K562 (cell line): ENCODE data around the gene ABCB6. TPM values are rescaled to one million over a fixed set of nuclear protein-coding genes. Genes with fewer than 3 reads are reported as not detected.

Source experiments
- ATAC-seq: fragments of 200-7000 bp; cut with Tn5 transposase; 3 replicates; pipeline ENCODE4 v1.9.1; 2020; ENCODE audit warnings: moderate library complexity
- BruUV-seq: library from RNA; stranded (reverse); fragments of 400-500 nt; replicated peaks from 2 replicates; lab custom pipeline; 2021; lab: Mats Ljungman, UMichigan
- CTCF ChIA-PET: fragments of 300-600 bp; formaldehyde crosslinking; extraction: SDS; loops from one replicate; lab custom pipeline; 2021; ENCODE audit warnings: low intra/inter-chr PET ratio; lab: Yijun Ruan, JAX
- POLR2A ChIA-PET: fragments of 300-600, 350-650 bp; sonication (Branson Sonifier 250); formaldehyde crosslinking; extraction: SDS; loops from one replicate; lab custom pipeline; 2021; ENCODE audit warnings: antibody characterized with exemption, inconsistent platforms; lab: Yijun Ruan, JAX
- DNase-seq, 4 experiments: peaks; one replicate each; pipeline versions ENCODE4 v3.0.0 to v3.0.0-alpha.2; 2011 to 2018; ENCODE audit warnings: low spot score in 3 of 4, mixed read lengths in 3 of 4; ENCODE audit errors: extremely low read depth in 1 of 4
- FAIRE-seq: peaks from 2 replicates; lab custom pipeline; 2011; peaks lifted over from hg19 to GRCh38; lab: Jason Lieb, UNC
- H2AFZ ChIP-seq: 2 replicates; pipeline ENCODE4 v1.6.0; 2011; ENCODE audit warnings: low read depth, low read length, control low read depth, inconsistent platforms
- H3K27ac ChIP-seq: fragments of 200-600 bp; 3 replicates; pipeline ENCODE4 v1.8.0; 2011; ENCODE audit warnings: low read depth, mild to moderate bottlenecking, control low read depth, inconsistent platforms, low read length, moderate library complexity, mixed read lengths; ENCODE audit errors: extremely low read depth
- H3K27me3 ChIP-seq, 2 experiments: fragments of 300-600 bp in 1 of 2; 2 replicates in 1 of 2; 3 replicates in 1 of 2; pipeline versions ENCODE4 v1.6.0 to v1.8.0; 2011; ENCODE audit warnings: inconsistent platforms in 2 of 2, low read length in 2 of 2, mild to moderate bottlenecking in 1 of 2, mixed read lengths in 1 of 2, moderate library complexity in 1 of 2; ENCODE audit not compliant: control insufficient read depth in 2 of 2, insufficient read depth in 2 of 2
- H3K36me3 ChIP-seq: fragments of 300-600 bp; 3 replicates; pipeline ENCODE4 v1.8.0; 2011; ENCODE audit warnings: mild to moderate bottlenecking, low read length, inconsistent platforms; ENCODE audit not compliant: control insufficient read depth, insufficient read depth
- H3K4me1 ChIP-seq, 2 experiments: fragments of 200-600 bp in 1 of 2; replicated peaks in 1 of 2; 2 replicates in 1 of 2; 3 replicates in 1 of 2; pipeline versions ENCODE4 v1.5.1 to v1.8.0; 2011; ENCODE audit warnings: inconsistent platforms in 2 of 2, low read length in 2 of 2, mild to moderate bottlenecking in 1 of 2, mixed read lengths in 1 of 2, moderate library complexity in 1 of 2; ENCODE audit not compliant: control insufficient read depth in 2 of 2, insufficient read depth in 2 of 2
- H3K4me2 ChIP-seq: 2 replicates; pipeline ENCODE4 v1.6.1; 2011; ENCODE audit warnings: low read length, control low read depth, inconsistent platforms, mixed read lengths; ENCODE audit not compliant: insufficient read depth
- H3K4me3 ChIP-seq: fragments of 200-600 bp; sonication (generic), shearing (Covaris generic); 2 replicates; pipeline ENCODE4 v1.5.1; 2016; ENCODE audit warnings: control low read depth, inconsistent platforms
- H3K79me2 ChIP-seq: fragments of 200-600 bp; 3 replicates; pipeline ENCODE4 v1.8.0; 2011; ENCODE audit warnings: low read length, inconsistent platforms; ENCODE audit not compliant: control insufficient read depth, insufficient read depth
- H3K9ac ChIP-seq, 2 experiments: 2 replicates each; pipeline versions ENCODE4 v1.6.0 to v1.6.1; 2011; ENCODE audit warnings: low read depth in 2 of 2, low read length in 2 of 2, control low read depth in 1 of 2, inconsistent platforms in 1 of 2, mild to moderate bottlenecking in 1 of 2, mixed read lengths in 1 of 2; ENCODE audit not compliant: insufficient read depth in 1 of 2
- H3K9me1 ChIP-seq: one replicate; pipeline ENCODE4 v1.6.0; 2011; ENCODE audit warnings: inconsistent platforms, mild to moderate bottlenecking, low read length, moderate library complexity; ENCODE audit not compliant: control insufficient read depth, insufficient read depth
- H3K9me3 ChIP-seq: replicated peaks from 2 replicates; pipeline ENCODE4 v1.5.1; 2011; ENCODE audit warnings: low read depth, low read length, inconsistent platforms; ENCODE audit not compliant: control insufficient read depth, insufficient read depth
- H4K20me1 ChIP-seq: replicated peaks from 2 replicates; pipeline ENCODE4 v1.6.1; 2011; ENCODE audit warnings: low read length, inconsistent platforms, mixed read lengths; ENCODE audit not compliant: control insufficient read depth, insufficient read depth
- MTA3 ChIP-seq: fragments of 450-650 bp; formaldehyde crosslinking; IDR thresholded peaks from 2 replicates; pipeline ENCODE4 v1.6.1; 2017; ENCODE audit warnings: mild to moderate bottlenecking, borderline replicate concordance
- SPI1 ChIP-seq: IDR thresholded peaks from 2 replicates; pipeline ENCODE4 v1.6.1; 2011; ENCODE audit warnings: low read depth, low read length, control low read depth, borderline replicate concordance
- YBX1 ChIP-seq: fragments of 450-650 bp; IDR thresholded peaks from 2 replicates; pipeline ENCODE4 v1.7.1; 2016; ENCODE audit warnings: mild to moderate bottlenecking
- ZFPM2 ChIP-seq: fragments of 250-450 bp; sonication (Bioruptor Pico); IDR thresholded peaks from 2 replicates; pipeline ENCODE4 v1.5.1; 2022; ENCODE audit warnings: mild to moderate bottlenecking
- WGBS: fragments of 100-300 bp; shearing (Covaris generic); methylation state at CpG from one replicate; pipeline ENCODE4 v1.1.6; 2016; ENCODE audit warnings: low coverage, mixed read lengths; ENCODE audit not compliant: insufficient coverage; ENCODE audit errors: missing lambda C conversion rate; 5-methylcytosine and 5-hydroxymethylcytosine counted together
- in situ Hi-C: fragments of 300-500 bp; cut with MboI; formaldehyde crosslinking; loops from 4 replicates; pipeline ENCODE4 v1.15.0; 2018; ENCODE audit warnings: inconsistent platforms, mixed read lengths
- intact Hi-C: fragments of 100-400 bp; cut with micrococcal nuclease; formaldehyde crosslinking; loops from 2 replicates; pipeline ENCODE4 v1.14.2; 2022
- polyA plus RNA-seq, 8 experiments: library from polyadenylated mRNA; depleted of rRNA in 4 of 8; stranded (reverse) in 5 of 8; unstranded in 3 of 8; fragments of >200 nt; fragmentation: Nextera tagmentation in 2 of 8; fragmentation: Illumina TruSeq in 1 of 8; extraction: Ambion mirVana in 2 of 8; extraction: Trizol in 1 of 8; gene quantifications; 2 replicates each; pipeline versions ENCODE4 v1.2.1 to v1.2.3, GENCODE V29; 2011 to 2014; ENCODE audit warnings: inconsistent platforms in 1 of 8, missing spikeins in 1 of 8
- total RNA-seq, 7 experiments: library from RNA; depleted of rRNA in 6 of 7; stranded (reverse); fragments of >200 nt in 6 of 7; fragmentation: Illumina TruSeq in 2 of 7; extraction: Trizol in 2 of 7; gene quantifications; 2 replicates each; pipeline versions ENCODE4 v1.2.1 to v1.2.3, GENCODE V29; 2011 to 2021; ENCODE audit warnings: low replicate concordance in 1 of 7
- TF ChIP-seq, protein P1 (sequence below): sonication (generic); formaldehyde crosslinking; IDR thresholded peaks from 2 replicates; pipeline ENCODE4 v1.8.1; 2023; ENCODE audit warnings: mild to moderate bottlenecking, missing genetic modification reagents

The ABCB6 gene
- total and polyA plus RNA-seq, 9 of the 15 experiments (the other 6 are each of a cell fraction or from before 2014, with no cell fraction given): 3.7 to 29.8 (median 16.8) TPM

GRCh38 chr2:219225350-219225749 lies 6.6 kb upstream of the ABCB6 start:
- Histone ChIP-seq H3K4me3 (no peak overlapping the region), H3K36me3 (peaks cover 67% of the 10 kb centered on the region), H3K9me3 (no peaks in the 10 kb centered on the region), H3K4me1 (peaks cover 9 to 24% of the 10 kb centered on the region in 2 experiments; a peak in 3 of 5 replicates), H3K9ac (no peak overlapping the region; a peak in 1 of 4 replicates), H3K4me2 (no peak overlapping the region), H3K27me3 (no peaks in the 10 kb centered on the region), H4K20me1 (no peaks in the 10 kb centered on the region), H3K27ac (no peak overlapping the region; the same call in 2 of the 3 replicates), H3K9me1 (no peaks in the 10 kb centered on the region), H3K79me2 (peaks cover 34% of the 10 kb centered on the region), H2AFZ (no peak overlapping the region)
- WGBS: 92% methylated on average over 3 of the region's 3 CpGs
- intact Hi-C loops: loop anchor here (5.0 kb wide), 1 partner anchor 72 kb away; no protein-coding TSS in a partner anchor
- ChIA-PET CTCF (no interaction called here), POLR2A (no interaction called here)
- ATAC-seq (no peak), DNase-seq (no peak), FAIRE-seq (no peak)
- BruUV-seq: no TSS peak
- in situ Hi-C loops: no loop called here
- TF ChIP-seq ZFPM2 (CRISPR knock-in tag) (no peak), SPI1 (0 out of 2 replicates have a peak, but pooled peaks have one; percentile 27)

GRCh38 chr2:219223831-219224610 lies 5.3 kb upstream of the ABCB6 start:
- no TSS peak for BruUV-seq
- no peak for DNase-seq
- ChIA-PET POLR2A (interaction anchor here (0.6 to 0.8 kb wide), 2 partner anchors 71 to 247 kb away, joined by 3 read pairs; no protein-coding TSS in a partner anchor), CTCF (no interaction called here)
- no peaks in the 10 kb centered on the region for H4K20me1 ChIP-seq
- FAIRE-seq: no peak
- H2AFZ ChIP-seq: no peak overlapping the region
- in situ Hi-C loops (no loop called here), intact Hi-C loops (no loop called here)
- TF ChIP-seq, protein P1, sequence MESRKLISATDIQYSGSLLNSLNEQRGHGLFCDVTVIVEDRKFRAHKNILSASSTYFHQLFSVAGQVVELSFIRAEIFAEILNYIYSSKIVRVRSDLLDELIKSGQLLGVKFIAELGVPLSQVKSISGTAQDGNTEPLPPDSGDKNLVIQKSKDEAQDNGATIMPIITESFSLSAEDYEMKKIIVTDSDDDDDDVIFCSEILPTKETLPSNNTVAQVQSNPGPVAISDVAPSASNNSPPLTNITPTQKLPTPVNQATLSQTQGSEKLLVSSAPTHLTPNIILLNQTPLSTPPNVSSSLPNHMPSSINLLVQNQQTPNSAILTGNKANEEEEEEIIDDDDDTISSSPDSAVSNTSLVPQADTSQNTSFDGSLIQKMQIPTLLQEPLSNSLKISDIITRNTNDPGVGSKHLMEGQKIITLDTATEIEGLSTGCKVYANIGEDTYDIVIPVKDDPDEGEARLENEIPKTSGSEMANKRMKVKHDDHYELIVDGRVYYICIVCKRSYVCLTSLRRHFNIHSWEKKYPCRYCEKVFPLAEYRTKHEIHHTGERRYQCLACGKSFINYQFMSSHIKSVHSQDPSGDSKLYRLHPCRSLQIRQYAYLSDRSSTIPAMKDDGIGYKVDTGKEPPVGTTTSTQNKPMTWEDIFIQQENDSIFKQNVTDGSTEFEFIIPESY: 0 out of 2 replicates have a peak, but pooled peaks have one; percentile 23
- TF ChIP-seq MTA3 (no peak), YBX1 (no peak)
- H3K27ac ChIP-seq: no peak overlapping the region
- H3K4me2 ChIP-seq: no peak overlapping the region
- no peaks in the 10 kb centered on the region for H3K27me3 ChIP-seq
- peaks cover 25% of the 10 kb centered on the region for H3K79me2 ChIP-seq
- no peak for ATAC-seq
- no peaks in the 10 kb centered on the region for H3K9me3 ChIP-seq
- H3K36me3 ChIP-seq: peaks cover 79% of the 10 kb centered on the region
- no peak overlapping the region; a peak in 1 of 4 replicates for H3K9ac ChIP-seq
- H3K4me3 ChIP-seq: no peak overlapping the region
- 91% methylated on average over 17 of the region's 31 CpGs for WGBS
- no peaks in the 10 kb centered on the region for H3K9me1 ChIP-seq
- H3K4me1 ChIP-seq: peaks cover 14 to 29% of the 10 kb centered on the region in 2 experiments; a peak in 4 of 5 replicates
